ENCODE data around the gene SLC22A12. TPM values are rescaled to one million over a fixed set of nuclear protein-coding genes. Genes with fewer than 3 reads are reported as not detected.

SLC22A12 gene
- total RNA-seq, 2 donors from 2014 or later = not detected

DNA sequence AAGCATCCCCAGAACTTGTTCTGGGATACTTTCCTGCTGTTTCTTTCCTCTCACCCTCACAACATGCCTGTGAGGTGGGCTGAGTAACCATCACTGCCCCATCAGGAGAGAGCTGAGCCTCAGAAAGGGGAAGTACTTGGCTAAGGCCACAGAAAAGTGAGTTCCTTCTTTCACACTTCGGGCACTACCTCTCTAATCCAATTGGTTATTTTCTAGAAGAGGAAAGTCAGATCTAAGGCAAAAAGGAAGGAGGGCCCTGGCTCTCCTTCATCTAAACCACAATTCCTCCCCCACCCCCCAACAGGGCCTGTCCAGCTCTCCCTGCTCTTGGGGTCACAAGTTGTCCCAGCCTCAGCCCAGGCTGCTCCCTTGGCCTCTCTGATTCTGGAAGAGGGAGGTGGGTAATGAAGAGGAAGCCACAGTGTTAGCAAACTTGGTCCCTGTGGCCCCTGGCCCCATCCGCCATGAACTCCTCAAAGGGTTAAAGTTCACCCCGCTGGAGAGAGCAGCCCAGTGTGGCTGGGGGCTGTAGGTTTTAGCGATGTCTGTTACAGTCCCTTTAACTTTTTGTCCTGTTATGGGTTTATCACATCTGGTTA is 34.0 kb downstream of the SLC22A12 start:
- WGBS, 2 donors = 56 to 91% methylated on average over 4 of the region's 4 CpGs
- H3K27me3 ChIP-seq = no peaks in the 10 kb centered on the region
- no peak for TF ChIP-seq POLR2A (IDR thresholded peaks at IDR 0.05)
- TF ChIP-seq, protein P1, sequence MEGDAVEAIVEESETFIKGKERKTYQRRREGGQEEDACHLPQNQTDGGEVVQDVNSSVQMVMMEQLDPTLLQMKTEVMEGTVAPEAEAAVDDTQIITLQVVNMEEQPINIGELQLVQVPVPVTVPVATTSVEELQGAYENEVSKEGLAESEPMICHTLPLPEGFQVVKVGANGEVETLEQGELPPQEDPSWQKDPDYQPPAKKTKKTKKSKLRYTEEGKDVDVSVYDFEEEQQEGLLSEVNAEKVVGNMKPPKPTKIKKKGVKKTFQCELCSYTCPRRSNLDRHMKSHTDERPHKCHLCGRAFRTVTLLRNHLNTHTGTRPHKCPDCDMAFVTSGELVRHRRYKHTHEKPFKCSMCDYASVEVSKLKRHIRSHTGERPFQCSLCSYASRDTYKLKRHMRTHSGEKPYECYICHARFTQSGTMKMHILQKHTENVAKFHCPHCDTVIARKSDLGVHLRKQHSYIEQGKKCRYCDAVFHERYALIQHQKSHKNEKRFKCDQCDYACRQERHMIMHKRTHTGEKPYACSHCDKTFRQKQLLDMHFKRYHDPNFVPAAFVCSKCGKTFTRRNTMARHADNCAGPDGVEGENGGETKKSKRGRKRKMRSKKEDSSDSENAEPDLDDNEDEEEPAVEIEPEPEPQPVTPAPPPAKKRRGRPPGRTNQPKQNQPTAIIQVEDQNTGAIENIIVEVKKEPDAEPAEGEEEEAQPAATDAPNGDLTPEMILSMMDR (IDR thresholded peaks at IDR 0.05) = no peak
- no peak overlapping the region for H3K27ac ChIP-seq
- H3K4me3 ChIP-seq = no peak overlapping the region
- no peaks in the 10 kb centered on the region for H3K36me3 ChIP-seq (replicated peaks in 1 of 2; ENCODE audit: insufficient read depth in 1 of 2, low read depth in 2 of 2)
- intact Hi-C loops (cut with DNase I) = no loop called here
- H3K4me1 ChIP-seq = peaks cover 15% of the 10 kb centered on the region
- peak in 1 of 4 donors; percentile 30 for DNase-seq
- no peak for ATAC-seq
- no peaks in the 10 kb centered on the region for H3K9me3 ChIP-seq

DNA sequence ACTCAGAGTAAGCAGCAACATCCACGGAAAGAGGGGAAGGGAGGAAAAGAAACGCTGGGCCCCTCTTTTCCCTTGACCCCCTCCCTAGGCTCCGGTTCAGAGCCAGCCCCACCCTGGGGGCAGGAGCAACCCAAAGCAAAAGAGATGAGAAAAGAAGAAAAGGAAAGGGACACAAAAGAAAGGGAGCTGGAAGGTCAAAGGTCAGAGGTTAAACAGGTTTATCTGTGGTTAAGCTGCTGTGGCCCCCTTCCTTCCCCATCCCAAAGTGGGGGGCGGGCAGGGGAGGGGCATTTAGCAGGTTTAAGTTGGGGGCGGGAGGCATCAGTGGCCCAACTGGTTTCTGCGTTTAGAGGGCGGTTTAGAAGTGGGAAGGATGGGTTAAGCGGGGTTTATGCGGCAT is 35.6 kb downstream of the SLC22A12 start:
- Histone ChIP-seq H3K4me3 (no peak overlapping the region), H3K9me3 (no peaks in the 10 kb centered on the region), H3K36me3 (replicated peaks in 1 of 2; ENCODE audit: insufficient read depth in 1 of 2, low read depth in 2 of 2) (no peaks in the 10 kb centered on the region), H3K27me3 (no peaks in the 10 kb centered on the region), H3K4me1 (no peaks in the 10 kb centered on the region), H3K27ac (no peak overlapping the region)
- no peak for ATAC-seq
- 75 to 84% methylated on average over 9 of the region's 9 CpGs for WGBS, 2 donors
- TF ChIP-seq, protein P1 (IDR thresholded peaks at IDR 0.05) = no peak
- no peak for TF ChIP-seq POLR2A (IDR thresholded peaks at IDR 0.05)
- intact Hi-C loops (cut with DNase I) = no loop called here
- DNase-seq = no peak

DNA sequence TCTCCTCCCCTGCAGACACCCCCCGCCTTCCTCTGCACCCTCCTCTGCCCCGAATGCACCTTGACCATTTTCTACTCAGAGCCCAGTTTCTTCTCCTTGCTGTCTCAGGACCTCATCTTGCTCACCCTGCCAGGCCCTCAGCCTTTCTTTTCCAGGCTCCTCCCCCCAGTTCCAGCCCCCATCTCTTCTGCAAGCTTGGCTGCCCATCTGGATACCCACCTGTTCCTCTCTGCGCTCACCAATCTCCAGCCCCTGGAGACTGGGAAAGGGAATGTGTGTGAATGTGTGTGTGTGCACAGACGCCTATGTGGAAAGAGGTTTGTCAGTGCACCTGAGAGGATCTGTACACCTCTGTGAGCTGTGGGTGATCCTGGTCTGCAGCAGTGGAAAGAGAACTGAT is 36.4 kb downstream of the SLC22A12 start:
- Histone ChIP-seq H3K4me1 (no peaks in the 10 kb centered on the region), H3K27ac (no peak overlapping the region), H3K27me3 (no peaks in the 10 kb centered on the region), H3K9me3 (no peaks in the 10 kb centered on the region), H3K36me3 (replicated peaks in 1 of 2; ENCODE audit: insufficient read depth in 1 of 2, low read depth in 2 of 2) (no peaks in the 10 kb centered on the region), H3K4me3 (no peak overlapping the region)
- intact Hi-C loops (cut with DNase I) = no loop called here
- no peak for ATAC-seq
- WGBS, 2 donors = 81 to 83% methylated on average over 4 of the region's 4 CpGs
- TF ChIP-seq, protein P1 (IDR thresholded peaks at IDR 0.05) = no peak
- TF ChIP-seq POLR2A (IDR thresholded peaks at IDR 0.05) = no peak
- no peak for DNase-seq

DNA sequence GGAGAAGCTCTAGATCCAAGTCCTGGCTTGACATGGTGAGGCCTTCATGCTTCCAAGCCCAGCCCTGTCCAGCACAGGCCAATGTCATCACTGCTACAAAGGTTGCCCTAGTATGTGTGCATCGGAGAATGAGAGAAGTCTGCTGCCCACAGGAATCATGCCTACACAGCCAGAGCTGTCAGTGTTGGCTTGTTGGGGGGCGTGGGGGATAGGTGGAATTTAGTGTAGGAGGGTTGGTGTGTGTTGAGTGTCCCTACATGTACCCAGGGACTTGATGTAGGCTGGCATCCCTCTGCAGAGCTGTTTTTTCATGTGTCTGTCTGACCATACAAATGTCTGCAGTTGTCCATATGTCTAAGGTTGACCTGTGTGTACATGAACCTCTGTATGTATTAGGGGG is 37.6 kb downstream of the SLC22A12 start:
- Histone ChIP-seq H3K4me3 (no peak overlapping the region), H3K27me3 (no peaks in the 10 kb centered on the region), H3K36me3 (replicated peaks in 1 of 2; ENCODE audit: insufficient read depth in 1 of 2, low read depth in 2 of 2) (no peaks in the 10 kb centered on the region), H3K9me3 (no peaks in the 10 kb centered on the region), H3K27ac (no peak overlapping the region), H3K4me1 (no peaks in the 10 kb centered on the region)
- DNase-seq (no peak), ATAC-seq (no peak)
- TF ChIP-seq, protein P1 (IDR thresholded peaks at IDR 0.05) = no peak
- TF ChIP-seq POLR2A (IDR thresholded peaks at IDR 0.05) = no peak
- 83 to 88% methylated on average over 2 of the region's 2 CpGs for WGBS, 2 donors
- intact Hi-C loops (cut with DNase I) = no loop called here

DNA sequence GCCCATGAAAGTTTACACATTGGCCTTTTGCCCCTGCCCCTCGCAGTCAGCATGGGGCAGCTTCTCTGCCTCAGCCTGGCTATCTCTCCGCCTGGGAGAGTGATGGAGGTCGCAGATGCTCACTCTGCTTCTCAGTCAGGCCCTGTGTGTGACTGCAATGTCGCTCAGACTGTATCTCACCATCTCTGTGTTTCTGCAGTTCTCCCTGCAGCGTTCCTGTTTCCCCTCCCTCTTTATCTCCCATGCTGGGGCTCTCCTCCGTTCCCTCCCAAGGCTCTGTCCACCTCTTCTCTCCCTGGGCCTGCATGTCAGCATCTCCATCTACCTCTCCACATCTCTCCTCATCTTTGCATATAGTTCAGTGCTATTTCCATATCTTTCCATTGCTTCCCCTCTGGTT is 38.1 kb downstream of the SLC22A12 start:
- Histone ChIP-seq H3K4me1 (no peaks in the 10 kb centered on the region), H3K4me3 (no peak overlapping the region), H3K27me3 (no peaks in the 10 kb centered on the region), H3K9me3 (no peaks in the 10 kb centered on the region), H3K36me3 (replicated peaks in 1 of 2; ENCODE audit: insufficient read depth in 1 of 2, low read depth in 2 of 2) (no peaks in the 10 kb centered on the region), H3K27ac (no peak overlapping the region)
- no peak for TF ChIP-seq POLR2A (IDR thresholded peaks at IDR 0.05)
- TF ChIP-seq, protein P1 (IDR thresholded peaks at IDR 0.05) = no peak
- ATAC-seq = no peak
- 80 to 82% methylated on average over 6 of the region's 6 CpGs for WGBS, 2 donors
- intact Hi-C loops (cut with DNase I) = no loop called here
- DNase-seq = no peak
